GM21381 (cell line): ENCODE data around the gene LGALS7.

Source experiments
- ATAC-seq: cut with Tn5 transposase; IDR thresholded peaks from one replicate; pipeline ENCODE4 v1.9.1; 2021; ENCODE audit warnings: mild to moderate bottlenecking, moderate library complexity; ENCODE audit not compliant: unreplicated experiment

The LGALS7 gene

GRCh38 chr19:38728752-38729541 is 44.4 kb downstream of the LGALS7 start:
- no peak for ATAC-seq

- no peak for ATAC-seq
Measured at GRCh38 chr19:38727868-38728660, 45.3 kb downstream of the LGALS7 start.

GRCh38 chr19:38727306-38727867 is 45.9 kb downstream of the LGALS7 start:
- no peak for ATAC-seq

- no peak for ATAC-seq
Measured at GRCh38 chr19:38726761-38727301, 46.5 kb downstream of the LGALS7 start.

- no peak for ATAC-seq
Measured at GRCh38 chr19:38726284-38726673, 47.0 kb downstream of the LGALS7 start.

GRCh38 chr19:38725469-38726283 is 47.6 kb downstream of the LGALS7 start:
- ATAC-seq, result no peak

- no peak for ATAC-seq
Measured at GRCh38 chr19:38723990-38724854, 49.1 kb downstream of the LGALS7 start.

GRCh38 chr19:38723606-38723965 is 49.7 kb downstream of the LGALS7 start:
- no peak for ATAC-seq

- ATAC-seq, result no peak
Measured at GRCh38 chr19:38722947-38723605, 50.2 kb downstream of the LGALS7 start.

GRCh38 chr19:38721979-38722773 is 51.1 kb downstream of the LGALS7 start:
- no peak for ATAC-seq

- no peak for ATAC-seq
Measured at GRCh38 chr19:38721496-38721895, 51.8 kb downstream of the LGALS7 start.
